GM19351 (cell line): ENCODE data around the gene GRM1.
A peak's percentile ranks its signal among the peaks of the same experiment; 100 is the strongest.
"Not testable (repeated sequence)": the region's sequence is repeated elsewhere in the genome, so short reads cannot be mapped to it uniquely, and the experiment has no call there.

Source experiments
- ATAC-seq: cut with Tn5 transposase; IDR thresholded peaks from one replicate; pipeline ENCODE4 v1.9.1; 2021; ENCODE audit warnings: mild to moderate bottlenecking, moderate library complexity; ENCODE audit not compliant: unreplicated experiment

GRM1 gene

GRCh38 chr6:146190581-146190980 lies 161.7 kb downstream of the GRM1 start:
- no peak for ATAC-seq

- no peak for ATAC-seq
Measured at GRCh38 chr6:146191166-146191565, 162.3 kb downstream of the GRM1 start.

GRCh38 chr6:146191612-146192011 lies 162.8 kb downstream of the GRM1 start:
- ATAC-seq, result no peak

- ATAC-seq, result no peak
Measured at GRCh38 chr6:146194434-146194833, 165.6 kb downstream of the GRM1 start.

- ATAC-seq, result no peak
Measured at GRCh38 chr6:146200176-146200575, 171.3 kb downstream of the GRM1 start.

- ATAC-seq, result no peak
Measured at GRCh38 chr6:146202570-146202969, 173.7 kb downstream of the GRM1 start.

GRCh38 chr6:146209942-146210341 lies 181.1 kb downstream of the GRM1 start:
- ATAC-seq, result no peak

GRCh38 chr6:146210406-146211083 lies 181.7 kb downstream of the GRM1 start:
- ATAC-seq, result no peak

GRCh38 chr6:146211646-146212045 lies 182.8 kb downstream of the GRM1 start:
- peak; percentile 53 for ATAC-seq

- no peak for ATAC-seq
Measured at GRCh38 chr6:146212781-146213180, 183.9 kb downstream of the GRM1 start.

- no peak for ATAC-seq
Measured at GRCh38 chr6:146219101-146219500, 190.2 kb downstream of the GRM1 start.

- no peak for ATAC-seq
Measured at GRCh38 chr6:146224449-146224848, 195.6 kb downstream of the GRM1 start.

GRCh38 chr6:146224988-146225387 lies 196.1 kb downstream of the GRM1 start:
- no peak for ATAC-seq

GRCh38 chr6:146240322-146240721 lies 211.5 kb downstream of the GRM1 start:
- ATAC-seq, result no peak

- ATAC-seq, result no peak
Measured at GRCh38 chr6:146240807-146241206, 211.9 kb downstream of the GRM1 start.

- ATAC-seq, result not testable (repeated sequence)
Measured at GRCh38 chr6:146243646-146244045, 214.8 kb downstream of the GRM1 start.

- ATAC-seq, result no peak
Measured at GRCh38 chr6:146244630-146245143, 215.8 kb downstream of the GRM1 start.

- ATAC-seq, result no peak
Measured at GRCh38 chr6:146246028-146246427, 217.2 kb downstream of the GRM1 start.

GRCh38 chr6:146253691-146254090 lies 224.8 kb downstream of the GRM1 start:
- ATAC-seq, result no peak

GRCh38 chr6:146258206-146258605 lies 229.3 kb downstream of the GRM1 start:
- ATAC-seq, result no peak

GRCh38 chr6:146260886-146261285 lies 232.0 kb downstream of the GRM1 start:
- no peak for ATAC-seq

GRCh38 chr6:146265056-146265455 lies 236.2 kb downstream of the GRM1 start:
- no peak for ATAC-seq

- ATAC-seq, result no peak
Measured at GRCh38 chr6:146267447-146267846, 238.6 kb downstream of the GRM1 start.
